SK-N-MC (cell line): ENCODE results near the gene MAPK8IP2.

Source experiments
- EZH2 ChIP-seq: fragments of 200-600 bp; sonication (generic); IDR thresholded peaks from one replicate; pipeline ENCODE4 v1.6.1; 2017; ENCODE audit warnings: antibody characterized with exemption
- FOXP2 ChIP-seq: optimal IDR thresholded peaks from 2 replicates; pipeline ENCODE3; 2011; ENCODE audit warnings: mild to moderate bottlenecking, moderate library complexity; ENCODE audit not compliant: insufficient read depth; ENCODE audit errors: extremely low read length, control extremely low read depth
- POLR2AphosphoS5 ChIP-seq: IDR thresholded peaks from 2 replicates; pipeline ENCODE4 v1.6.1; 2012; ENCODE audit warnings: mild to moderate bottlenecking, low read depth, low read length, borderline replicate concordance

GRCh38 chr22:50621948-50622722, 21.5 kb downstream of the MAPK8IP2 start:
- no peak for TF ChIP-seq POLR2AphosphoS5
- no peak for TF ChIP-seq EZH2
- TF ChIP-seq FOXP2 = no peak
